HG03095 (cell line): ENCODE results near the gene SF3A2.

Experiments used
- ATAC-seq: cut with Tn5 transposase; IDR thresholded peaks from one replicate; pipeline ENCODE4 v1.9.1; 2021; ENCODE audit warnings: moderate library complexity; ENCODE audit not compliant: unreplicated experiment

Gene SF3A2

GRCh38 chr19:2252055-2252796 lies 15.6 kb downstream of the SF3A2 start:
- no peak for ATAC-seq

- ATAC-seq: no peak
Observed at GRCh38 chr19:2252797-2253105, 16.1 kb downstream of the SF3A2 start.

GRCh38 chr19:2253106-2254063 lies 16.8 kb downstream of the SF3A2 start:
- no peak for ATAC-seq

- ATAC-seq: no peak
Observed at GRCh38 chr19:2254064-2254872, 17.6 kb downstream of the SF3A2 start.

- no peak for ATAC-seq
Observed at GRCh38 chr19:2255112-2255845, 18.7 kb downstream of the SF3A2 start.

- ATAC-seq: no peak
Observed at GRCh38 chr19:2255982-2256685, 19.5 kb downstream of the SF3A2 start, which contains the start of gene JSRP1. Gene JSRP1 (minus strand): TSS chr19:2256417. CDS start chr19:2255314, 1,103 bp downstream.

GRCh38 chr19:2259336-2259735 lies 22.7 kb downstream of the SF3A2 start:
- ATAC-seq: no peak

GRCh38 chr19:2260341-2260805 lies 23.7 kb downstream of the SF3A2 start:
- ATAC-seq: no peak

- ATAC-seq: no peak
Observed at GRCh38 chr19:2261438-2262172, 25.0 kb downstream of the SF3A2 start.

GRCh38 chr19:2266183-2266993 lies 29.8 kb downstream of the SF3A2 start:
- ATAC-seq: no peak

GRCh38 chr19:2268480-2268830 lies 31.8 kb downstream of the SF3A2 start:
- ATAC-seq: no peak

GRCh38 chr19:2268861-2269243 lies 32.2 kb downstream of the SF3A2 start:
- no peak for ATAC-seq

- peak; percentile 34 for ATAC-seq
Observed at GRCh38 chr19:2269244-2270156, 32.9 kb downstream of the SF3A2 start.

GRCh38 chr19:2270157-2270422 lies 33.5 kb downstream of the SF3A2 start:
- ATAC-seq: no peak

GRCh38 chr19:2270423-2271233 lies 34.0 kb downstream of the SF3A2 start:
- no peak for ATAC-seq

GRCh38 chr19:2271234-2272103 lies 34.8 kb downstream of the SF3A2 start:
- no peak for ATAC-seq
